ENCODE measurements around the gene PEX11G.

Gene PEX11G

GRCh38 chr19:7528192-7528519 lies 39.3 kb upstream of the PEX11G start:
- Histone ChIP-seq H3K36me3 (peaks cover 16 to 84% (median 44%) of the 10 kb centered on the region in 3 donors), H3K4me3 (no peak overlapping the region), H3K9me3 (no peaks in the 10 kb centered on the region), H3K4me1 (peaks cover 0 to 16% (median 10%) of the 10 kb centered on the region in 4 donors), H3K27me3 (no peaks in the 10 kb centered on the region), H3K27ac (no peak overlapping the region)
- DNase-seq = no peak
- intact Hi-C loops (cut with DNase I; ENCODE audit: low total_unique reads) = no loop called here
- TF ChIP-seq CTCF (IDR thresholded peaks at IDR 0.05) = no peak

- H3K4me1 ChIP-seq = peaks cover 0 to 16% (median 11%) of the 10 kb centered on the region in 4 donors
- DNase-seq = peak in 1 of 2 donors; percentile 72
- TF ChIP-seq CTCF (IDR thresholded peaks at IDR 0.05) = no peak
- H3K9me3 ChIP-seq = no peaks in the 10 kb centered on the region
- intact Hi-C loops (cut with DNase I; ENCODE audit: low total_unique reads) = no loop called here
- H3K27ac ChIP-seq = no peak overlapping the region
- H3K27me3 ChIP-seq = no peaks in the 10 kb centered on the region
- peaks cover 16 to 82% (median 44%) of the 10 kb centered on the region in 3 donors for H3K36me3 ChIP-seq
- no peak overlapping the region for H3K4me3 ChIP-seq
Observed at GRCh38 chr19:7527516-7528191, 38.8 kb upstream of the PEX11G start.

GRCh38 chr19:7526059-7526929 lies 37.5 kb upstream of the PEX11G start:
- intact Hi-C loops (cut with DNase I; ENCODE audit: low total_unique reads) = no loop called here
- no peaks in the 10 kb centered on the region for H3K27me3 ChIP-seq
- H3K4me1 ChIP-seq = peaks cover 0 to 25% (median 19%) of the 10 kb centered on the region in 4 donors
- peaks cover 16 to 71% (median 44%) of the 10 kb centered on the region in 3 donors for H3K36me3 ChIP-seq
- H3K4me3 ChIP-seq = no peak overlapping the region
- no peak for TF ChIP-seq CTCF (IDR thresholded peaks at IDR 0.05)
- H3K9me3 ChIP-seq = no peaks in the 10 kb centered on the region
- no peak for DNase-seq
- no peak overlapping the region for H3K27ac ChIP-seq

- Histone ChIP-seq H3K9me3 (no peaks in the 10 kb centered on the region), H3K4me1 (peaks cover 0 to 33% (median 20%) of the 10 kb centered on the region in 4 donors), H3K4me3 (no peak overlapping the region), H3K27me3 (no peaks in the 10 kb centered on the region), H3K27ac (no peak overlapping the region), H3K36me3 (peaks cover 16 to 68% (median 41%) of the 10 kb centered on the region in 3 donors)
- no peak for TF ChIP-seq CTCF (IDR thresholded peaks at IDR 0.05)
- no peak for DNase-seq
- intact Hi-C loops (cut with DNase I; ENCODE audit: low total_unique reads) = no loop called here
Observed at GRCh38 chr19:7524992-7525739, 36.3 kb upstream of the PEX11G start.

- no peak for DNase-seq
- peaks cover 22 to 68% (median 41%) of the 10 kb centered on the region in 3 donors for H3K36me3 ChIP-seq
- H3K27me3 ChIP-seq = no peaks in the 10 kb centered on the region
- no peak overlapping the region for H3K4me3 ChIP-seq
- H3K9me3 ChIP-seq = no peaks in the 10 kb centered on the region
- intact Hi-C loops (cut with DNase I; ENCODE audit: low total_unique reads) = no loop called here
- peaks cover 0 to 35% (median 21%) of the 10 kb centered on the region in 4 donors for H3K4me1 ChIP-seq
- no peak for TF ChIP-seq CTCF (IDR thresholded peaks at IDR 0.05)
- no peak overlapping the region for H3K27ac ChIP-seq
Observed at GRCh38 chr19:7524523-7524922, 35.7 kb upstream of the PEX11G start.
